GM21825 (cell line): ENCODE results near the gene LAMB2.

Source experiments
- ATAC-seq: cut with Tn5 transposase; IDR thresholded peaks from one replicate; pipeline ENCODE4 v1.9.1; 2021; ENCODE audit warnings: mild to moderate bottlenecking, moderate library complexity; ENCODE audit not compliant: unreplicated experiment

Gene LAMB2

GRCh38 chr3:49132437-49133225, at the start of gene LAMB2:
LAMB2 (minus strand) TSS chr3:49133050; CDS start chr3:49132867, 183 bp downstream.
- no peak for ATAC-seq

GRCh38 chr3:49181351-49181750, 48.5 kb upstream of the LAMB2 start:
- no peak for ATAC-seq

DNA sequence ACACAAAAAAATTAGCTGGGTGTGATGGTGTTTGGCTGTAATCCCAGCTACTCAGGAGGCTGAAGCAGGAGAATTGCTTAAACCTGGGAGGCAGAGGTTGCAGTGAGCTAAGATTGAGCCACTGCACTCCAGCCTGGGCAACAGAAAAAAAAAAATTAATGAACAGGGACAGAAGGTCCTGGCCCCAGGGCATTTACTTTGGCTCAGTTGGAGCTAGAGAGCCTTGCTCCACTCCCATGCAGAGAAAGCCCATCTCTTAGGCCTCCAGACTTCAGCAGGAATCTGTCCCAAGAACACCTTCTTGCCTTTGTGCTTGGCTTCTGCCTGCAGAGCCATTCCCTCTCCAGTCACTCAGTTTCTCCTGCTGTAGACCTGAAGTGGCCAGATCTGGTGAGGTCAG, 47.3 kb upstream of the LAMB2 start:
- ATAC-seq, result no peak

GRCh38 chr3:49177073-49177472, 44.2 kb upstream of the LAMB2 start:
- ATAC-seq, result no peak

DNA sequence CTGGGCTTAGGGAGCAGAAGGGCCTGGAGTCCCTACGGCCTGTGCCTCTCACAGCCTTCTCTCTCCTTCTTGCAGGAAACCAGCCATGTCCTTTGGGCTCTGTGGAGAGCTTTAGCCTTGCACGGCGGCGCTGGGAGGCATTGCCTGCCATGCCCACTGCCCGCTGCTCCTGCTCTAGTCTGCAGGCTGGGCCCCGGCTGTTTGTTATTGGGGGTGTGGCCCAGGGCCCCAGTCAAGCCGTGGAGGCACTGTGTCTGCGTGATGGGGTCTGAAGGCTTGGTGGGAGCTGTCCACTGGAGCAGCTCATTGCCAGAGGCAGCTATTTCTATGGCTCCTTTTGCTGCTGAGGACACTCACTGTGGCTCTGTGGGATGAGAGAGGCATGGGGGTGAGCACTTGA, 42.7 kb upstream of the LAMB2 start:
- ATAC-seq, result no peak

- ATAC-seq, result no peak
These were observed 41.6 kb upstream of the LAMB2 start for GRCh38 chr3:49174397-49174985.

DNA sequence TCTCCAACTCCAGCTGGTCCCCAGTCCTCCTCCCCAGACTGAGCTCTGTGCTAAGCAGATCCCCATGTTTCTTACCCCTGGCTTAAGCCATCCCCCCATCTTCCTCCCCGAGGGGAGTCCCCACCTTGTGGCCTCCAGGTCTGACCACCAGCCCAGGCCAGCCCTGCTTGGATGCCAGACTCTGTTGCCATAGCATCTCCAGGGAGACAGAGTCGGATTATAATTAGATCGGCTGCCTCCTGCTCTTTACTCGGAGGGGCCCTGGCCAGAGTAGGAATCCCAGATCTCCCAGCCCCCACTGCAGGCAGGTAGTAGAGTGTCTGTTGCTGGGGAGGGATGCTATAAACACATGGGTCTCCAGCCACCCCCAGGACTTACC, 40.9 kb upstream of the LAMB2 start:
- no peak for ATAC-seq

GRCh38 chr3:49173116-49173791, 40.4 kb upstream of the LAMB2 start:
- no peak for ATAC-seq

DNA sequence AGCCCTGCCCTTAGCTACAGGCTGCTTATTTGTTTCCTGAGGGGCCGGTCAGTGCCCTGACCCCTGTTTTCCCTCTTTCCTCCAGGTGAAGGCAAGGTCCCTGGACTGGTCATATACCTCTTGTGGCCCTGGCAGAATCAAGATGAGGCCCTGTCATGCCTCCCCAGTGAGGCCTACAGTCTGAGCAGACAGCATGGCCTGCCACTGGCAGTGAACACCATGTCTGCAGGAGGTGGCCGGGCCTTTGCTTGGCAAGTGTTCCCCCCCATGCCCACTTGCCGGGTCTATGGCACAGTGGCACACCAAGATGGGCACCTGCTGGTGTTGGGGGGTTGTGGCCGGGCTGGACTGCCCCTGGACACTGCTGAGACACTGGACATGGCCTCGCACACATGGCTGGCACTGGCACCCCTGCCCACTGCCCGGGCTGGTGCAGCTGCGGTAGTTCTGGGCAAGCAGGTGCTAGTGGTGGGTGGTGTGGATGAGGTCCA, 39.7 kb upstream of the LAMB2 start:
- no peak for ATAC-seq

DNA sequence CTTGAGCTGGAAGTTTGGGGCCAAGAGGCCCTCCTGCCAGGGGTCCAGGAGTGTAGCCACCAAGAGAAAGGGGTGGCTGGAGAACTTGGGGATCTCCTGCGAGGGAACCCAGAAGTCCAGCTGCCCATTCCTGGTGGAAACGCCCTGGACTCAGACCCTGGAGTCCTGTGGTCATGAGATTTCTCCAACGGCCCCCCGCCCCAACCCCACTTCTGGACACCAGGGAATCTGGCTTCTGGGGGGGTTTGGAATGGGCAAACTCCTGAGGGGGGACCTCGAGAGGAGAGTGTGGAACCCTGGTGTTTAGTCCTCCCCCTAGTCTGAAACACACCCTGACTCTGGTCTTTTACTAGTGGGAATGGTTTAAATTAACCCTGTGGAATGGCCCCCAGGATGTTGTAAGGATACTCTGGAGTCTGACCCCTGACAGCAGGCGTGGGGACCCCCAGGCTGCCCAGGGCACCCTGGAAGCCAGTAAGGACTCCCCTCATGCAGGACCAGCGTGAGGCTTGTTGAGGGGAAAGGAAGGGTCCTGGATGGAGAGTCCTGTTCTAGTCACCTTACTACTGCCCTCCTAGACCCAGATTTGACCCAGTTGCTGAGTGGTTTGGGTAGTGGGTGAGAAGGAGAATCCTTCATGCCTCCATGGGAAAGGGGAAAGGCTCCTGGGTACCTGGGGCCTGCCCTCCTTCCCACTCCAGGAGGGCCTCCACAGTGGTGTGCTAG, 39.1 kb upstream of the LAMB2 start:
- ATAC-seq, result no peak

DNA sequence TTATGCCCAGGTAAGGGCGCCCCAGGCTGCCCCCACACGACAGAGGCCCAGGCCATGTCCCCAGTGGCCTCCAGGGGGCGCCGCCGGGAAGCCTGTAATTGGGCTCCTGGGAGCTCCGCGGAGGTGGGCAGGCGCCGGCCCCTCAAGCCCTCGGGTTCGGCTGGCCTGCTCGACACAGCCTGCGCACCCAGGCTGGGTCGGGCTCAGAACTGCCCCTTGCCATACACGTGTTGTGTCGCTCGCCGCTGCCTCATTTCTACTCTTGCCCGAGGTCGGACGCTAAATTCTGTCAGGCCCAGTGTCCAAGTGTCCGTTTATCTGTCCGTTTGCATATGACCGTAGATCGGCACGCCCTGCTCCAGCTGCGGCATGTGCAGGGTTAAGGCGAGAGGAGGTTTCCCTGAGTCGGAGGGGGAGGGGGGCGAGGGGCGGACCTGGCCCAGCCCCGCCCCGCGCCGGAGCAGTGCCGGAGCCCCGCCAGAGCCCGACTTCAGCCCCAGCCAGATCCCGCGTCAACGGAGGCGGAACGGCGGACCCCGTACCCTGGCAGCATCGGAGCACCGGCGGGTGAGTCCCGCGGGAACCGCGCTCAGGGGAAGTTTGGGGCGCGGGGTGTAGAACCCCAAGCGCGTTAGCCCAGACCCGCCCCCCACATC, 38.4 kb upstream of the LAMB2 start, which contains the start of gene KLHDC8B:
TSS of gene KLHDC8B (plus strand) at position 480 of the 656 bp plus-strand sequence. CDS start 1,172 bp downstream, outside the sequence.
- ATAC-seq, result no peak

GRCh38 chr3:49170744-49171118, 37.9 kb upstream of the LAMB2 start:
- ATAC-seq, result no peak

DNA sequence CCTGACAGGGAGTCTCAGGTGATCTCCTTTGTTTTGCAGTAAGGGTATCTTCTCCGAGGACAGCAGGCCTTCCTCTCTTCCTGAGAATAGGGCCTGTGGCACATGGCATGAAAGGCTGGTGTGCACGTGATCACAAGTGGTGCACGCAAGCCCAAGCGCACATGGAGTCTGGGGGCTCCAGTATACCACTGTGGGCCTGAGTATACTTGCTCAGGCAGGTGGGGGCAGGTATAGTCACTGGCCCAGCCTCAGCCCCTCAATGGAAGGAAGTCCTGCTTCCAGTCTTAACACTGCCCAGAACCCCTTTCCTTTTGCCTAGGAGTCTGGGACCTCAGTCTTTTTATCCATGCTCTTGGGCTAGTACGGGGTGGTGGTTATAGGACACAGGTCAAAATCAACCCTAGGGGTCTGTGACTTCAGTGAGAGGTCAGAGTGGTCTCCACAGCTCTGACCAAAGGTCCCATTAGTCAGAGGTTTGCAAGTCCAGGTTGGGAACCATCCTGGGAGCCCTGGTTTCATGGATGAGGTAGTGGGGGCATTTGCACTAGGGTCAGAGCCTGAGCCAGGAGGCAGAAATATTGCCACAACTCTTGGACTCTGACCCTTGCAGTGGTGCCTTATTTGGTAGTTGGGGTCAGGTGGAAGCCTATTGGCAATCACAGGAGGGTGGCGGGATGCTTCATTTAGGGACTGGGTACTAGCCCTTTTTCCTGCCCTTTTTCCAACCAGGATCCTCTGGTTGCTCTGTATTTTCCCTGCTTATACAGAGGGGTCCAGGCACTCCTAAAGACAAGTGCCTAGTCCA, 34.1 kb upstream of the LAMB2 start:
- no peak for ATAC-seq

DNA sequence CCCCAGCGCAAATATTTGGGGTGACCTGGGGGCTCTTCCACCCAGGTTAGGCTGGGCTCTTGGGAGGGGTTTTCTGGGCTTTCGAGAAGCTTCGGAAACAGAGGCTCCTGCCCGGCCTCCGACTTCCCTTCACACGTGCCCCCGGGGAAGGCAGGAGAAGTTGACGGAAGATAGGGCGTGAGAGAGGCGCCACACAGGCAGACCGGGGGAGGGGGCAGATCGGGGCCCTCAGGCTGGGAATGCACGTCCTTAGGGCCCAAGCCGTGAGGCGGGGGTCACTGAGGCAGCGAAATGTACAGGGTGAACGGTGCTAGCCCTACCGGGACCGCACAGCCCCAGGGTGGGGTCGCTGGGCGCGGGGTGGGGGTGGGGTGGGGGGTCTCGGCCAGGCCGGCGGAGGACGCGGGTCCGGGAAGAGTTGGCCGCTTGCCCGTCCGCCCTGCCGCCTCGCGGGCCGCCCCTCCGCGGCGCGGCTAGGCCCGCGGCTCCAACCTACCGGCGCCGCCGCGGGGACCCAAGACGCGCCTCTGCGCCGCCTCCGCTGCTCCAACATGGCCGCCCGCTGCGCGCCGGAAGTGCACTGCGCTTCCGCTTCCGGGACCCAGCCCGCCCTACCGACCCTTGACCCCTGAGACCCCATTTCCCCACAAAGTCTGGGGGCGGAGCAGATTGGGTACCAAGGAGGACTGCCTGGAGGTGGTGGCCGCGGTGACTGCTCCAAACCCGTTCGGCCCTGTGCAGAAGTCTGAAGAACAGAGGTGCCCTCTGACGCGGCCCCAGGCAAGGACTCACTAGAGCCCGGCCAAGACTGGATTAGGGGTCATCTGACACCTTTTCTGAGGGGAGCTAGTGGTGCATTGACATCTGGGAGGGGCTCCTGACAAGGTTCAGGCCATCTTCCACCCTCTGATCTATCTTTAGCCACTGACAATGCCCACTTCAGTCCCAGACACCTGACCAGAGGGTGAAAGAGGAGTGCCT, 33.2 kb upstream of the LAMB2 start, which contains the start of gene CCDC71:
TSS of gene CCDC71 (minus strand) at position 561 of the 981 bp plus-strand sequence. CDS start 2,123 bp downstream, outside the sequence.
- ATAC-seq, result no peak

- no peak for ATAC-seq
These were observed 32.3 kb upstream of the LAMB2 start for GRCh38 chr3:49164983-49165720.

DNA sequence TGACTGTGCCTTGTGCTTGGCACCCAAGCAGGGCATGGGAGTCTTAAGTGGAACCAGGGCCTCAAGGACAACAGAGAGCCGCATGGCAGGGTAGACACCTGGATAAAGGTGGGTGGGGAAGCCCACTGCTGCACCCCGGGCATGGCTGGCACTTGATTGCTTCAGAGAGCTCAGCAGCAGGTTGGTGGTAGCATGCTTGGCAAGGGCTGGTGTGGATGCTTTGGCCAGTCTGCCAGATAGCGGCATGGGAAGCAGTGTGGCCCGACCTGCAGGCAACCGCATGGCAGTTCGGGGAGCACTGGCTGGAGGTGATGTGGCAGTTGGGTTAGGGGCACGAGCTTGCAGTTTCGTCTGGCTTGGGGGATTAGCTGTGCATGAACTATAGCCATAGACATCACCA, 30.8 kb upstream of the LAMB2 start:
- ATAC-seq, result no peak

GRCh38 chr3:49162751-49163419, 30.0 kb upstream of the LAMB2 start:
- no peak for ATAC-seq
